MCF 10A (cell line): ENCODE results near the gene PRKAR2B. TPM values are rescaled to one million over a fixed set of nuclear protein-coding genes. Genes with fewer than 3 reads are reported as not detected.

ENCODE experiments used
- BruUV-seq: library from RNA; stranded (reverse); fragments of 400-500 nt; replicated peaks from 2 replicates; lab custom pipeline; 2021; lab: Mats Ljungman, UMichigan
- CTCF ChIA-PET: fragments of 300-600 bp; sonication (Branson Sonifier 250); formaldehyde crosslinking; extraction: SDS; loops from one replicate; lab custom pipeline; 2021; ENCODE audit warnings: antibody characterized with exemption, inconsistent platforms; lab: Yijun Ruan, JAX
- POLR2A ChIA-PET: fragments of 300-600, 350-650 bp; sonication (Branson Sonifier 250); formaldehyde crosslinking; extraction: SDS; loops from one replicate; lab custom pipeline; 2020; ENCODE audit warnings: antibody characterized with exemption, inconsistent platforms; lab: Yijun Ruan, JAX
- DNase-seq: peaks from one replicate; pipeline ENCODE4 v3.0.0-alpha.2; 2018; ENCODE audit not compliant: unreplicated experiment
- H3K27ac Mint-ChIP-seq: one replicate; pipeline ENCODE4 v1.8.0; 2022; ENCODE audit warnings: mild to moderate bottlenecking, low read depth, mixed read lengths; ENCODE audit not compliant: unreplicated experiment
- H3K27me3 Mint-ChIP-seq: one replicate; pipeline ENCODE4 v1.8.0; 2022; ENCODE audit warnings: mixed read lengths; ENCODE audit not compliant: insufficient read depth, unreplicated experiment
- H3K36me3 Mint-ChIP-seq: one replicate; pipeline ENCODE4 v1.8.0; 2022; ENCODE audit warnings: mild to moderate bottlenecking, moderate library complexity, mixed read lengths; ENCODE audit not compliant: insufficient read depth, unreplicated experiment
- H3K4me1 Mint-ChIP-seq: one replicate; pipeline ENCODE4 v1.8.0; 2022; ENCODE audit warnings: mixed read lengths; ENCODE audit not compliant: insufficient read depth, unreplicated experiment
- H3K4me3 Mint-ChIP-seq: one replicate; pipeline ENCODE4 v1.8.0; 2022; ENCODE audit warnings: mild to moderate bottlenecking, moderate library complexity, mixed read lengths; ENCODE audit not compliant: unreplicated experiment
- H3K9me3 Mint-ChIP-seq: one replicate; pipeline ENCODE4 v1.8.0; 2022; ENCODE audit warnings: mixed read lengths; ENCODE audit not compliant: unreplicated experiment
- CTCF ChIP-seq: fragments of 200-600 bp; IDR thresholded peaks from one replicate; pipeline ENCODE4 v1.8.0; 2022; ENCODE audit warnings: antibody characterized with exemption, mild to moderate bottlenecking; ENCODE audit not compliant: unreplicated experiment
- intact Hi-C: fragments of 100-400 bp; cut with micrococcal nuclease; formaldehyde crosslinking; loops from 2 replicates; pipeline ENCODE4 v1.14.1; 2022
- total RNA-seq: library from RNA; stranded (reverse); gene quantifications from 2 replicates; pipeline ENCODE4 v1.2.3, GENCODE V29; 2022

PRKAR2B gene
- total RNA-seq, 1 experiment from 2014 or later, result not detected

GRCh38 chr7:107045980-107046379 lies 1.5 kb downstream of the PRKAR2B start:
- intact Hi-C loops, result no loop called here
- CTCF ChIA-PET, result no interaction called here
- POLR2A ChIA-PET, result interaction anchor here (0.6 to 1.0 kb wide), 3 partner anchors 17 to 1259 kb away, joined by 3 to 5 read pairs (median 3); no protein-coding TSS in a partner anchor
- no peak for TF ChIP-seq CTCF
- Mint-ChIP-seq H3K9me3 (no peaks in the 10 kb centered on the region), H3K27ac (no peak overlapping the region), H3K4me3 (no peak overlapping the region), H3K4me1 (peaks cover 6% of the 10 kb centered on the region), H3K27me3 (peaks cover 63% of the 10 kb centered on the region), H3K36me3 (no peaks in the 10 kb centered on the region)
- no TSS peak for BruUV-seq
- DNase-seq, result peak; percentile 82

GRCh38 chr7:107046491-107047259 lies 2.2 kb downstream of the PRKAR2B start:
- ChIA-PET POLR2A (interaction anchor here (0.5 to 1.0 kb wide), 3 partner anchors 11 to 1260 kb away, joined by 3 read pairs; no protein-coding TSS in a partner anchor), CTCF (no interaction called here)
- Mint-ChIP-seq H3K9me3 (no peaks in the 10 kb centered on the region), H3K4me1 (peaks cover 6% of the 10 kb centered on the region), H3K36me3 (no peaks in the 10 kb centered on the region), H3K27me3 (peaks cover 69% of the 10 kb centered on the region), H3K27ac (no peak overlapping the region), H3K4me3 (no peak overlapping the region)
- no peak for TF ChIP-seq CTCF
- BruUV-seq, result no TSS peak
- intact Hi-C loops, result no loop called here
- DNase-seq, result no peak

- peak; percentile 6 for DNase-seq
- POLR2A ChIA-PET, result no interaction called here
- Mint-ChIP-seq H3K36me3 (no peaks in the 10 kb centered on the region), H3K4me1 (peaks cover 6% of the 10 kb centered on the region), H3K27me3 (peaks cover 75% of the 10 kb centered on the region), H3K27ac (no peak overlapping the region), H3K4me3 (no peak overlapping the region), H3K9me3 (no peaks in the 10 kb centered on the region)
- no peak for TF ChIP-seq CTCF
- BruUV-seq, result no TSS peak
- intact Hi-C loops, result no loop called here
- CTCF ChIA-PET, result interaction anchor here (0.5 to 0.6 kb wide), 4 partner anchors 69 to 1288 kb away, joined by 3 read pairs; no protein-coding TSS in a partner anchor
These were observed 3.6 kb downstream of the PRKAR2B start for GRCh38 chr7:107047902-107048782.
